NCI-H446 (cell line): ENCODE results near the gene SLFN12L.

Experiments used
- DNase-seq, 2 experiments: peaks; one replicate each; lab custom pipeline; 2025; lab: John Stamatoyannopoulos, UW

The SLFN12L gene

GRCh38 chr17:35432176-35433074 lies 105.1 kb downstream of the SLFN12L start, which contains the start of gene SLFN12:
Gene SLFN12 (minus strand): TSS chr17:35432500. CDS start chr17:35423028, 9,472 bp downstream.
- DNase-seq = no peak

- no peak for DNase-seq
These were observed 107.8 kb downstream of the SLFN12L start for GRCh38 chr17:35429702-35430101.

GRCh38 chr17:35428229-35428628 lies 109.2 kb downstream of the SLFN12L start:
- DNase-seq = no peak

- DNase-seq = no peak
These were observed 113.7 kb downstream of the SLFN12L start for GRCh38 chr17:35423761-35424160.
